SK-N-SH treated with all-trans-retinoic acid at 6 μM for 48 hours (cell line): Measurements from ENCODE around the gene SPON1.

ENCODE experiments used
- ARNTL ChIP-seq: fragments of 450-650 bp; formaldehyde crosslinking; IDR thresholded peaks from 2 replicates; pipeline ENCODE4 v1.5.0; 2020; ENCODE audit warnings: low read depth, mild to moderate bottlenecking, moderate library complexity, borderline replicate concordance
- CREB5 ChIP-seq: fragments of 250-450 bp; sonication (Bioruptor Pico); IDR thresholded peaks from 2 replicates; pipeline ENCODE4 v1.5.1; 2020; ENCODE audit warnings: low read depth, mild to moderate bottlenecking, moderate library complexity
- CSDC2 ChIP-seq: fragments of 250-450 bp; sonication (Bioruptor Pico); IDR thresholded peaks from 2 replicates; pipeline ENCODE4 v1.5.0; 2020; ENCODE audit warnings: mild to moderate bottlenecking, moderate library complexity
- PATZ1 ChIP-seq: fragments of 250-450 bp; sonication (Bioruptor Pico); IDR thresholded peaks from 2 replicates; pipeline ENCODE4 v1.8.0; 2020; ENCODE audit warnings: mild to moderate bottlenecking, moderate library complexity, borderline replicate concordance
- RARB ChIP-seq: fragments of 250-450 bp; sonication (Bioruptor Pico); IDR thresholded peaks from 2 replicates; pipeline ENCODE4 v1.8.0; 2021; ENCODE audit warnings: mild to moderate bottlenecking, moderate library complexity
- SNAI2 ChIP-seq: fragments of 250-450 bp; sonication (Bioruptor Pico); IDR thresholded peaks from 2 replicates; pipeline ENCODE4 v1.5.0; 2020; ENCODE audit warnings: mild to moderate bottlenecking, moderate library complexity
- ZFP3 ChIP-seq: fragments of 250-450 bp; sonication (Bioruptor Pico); IDR thresholded peaks from 2 replicates; pipeline ENCODE4 v1.5.0; 2020; ENCODE audit warnings: mild to moderate bottlenecking, moderate library complexity
- ZFP30 ChIP-seq: fragments of 450-650 bp; formaldehyde crosslinking; IDR thresholded peaks from 2 replicates; pipeline ENCODE4 v1.5.0; 2022; ENCODE audit warnings: mild to moderate bottlenecking, moderate library complexity

- TF ChIP-seq CREB5 (CRISPR knock-in tag): no peak
- no peak for TF ChIP-seq ZFP3 (CRISPR knock-in tag)
- no peak for TF ChIP-seq CSDC2 (CRISPR knock-in tag)
- no peak for TF ChIP-seq RARB (CRISPR knock-in tag)
- TF ChIP-seq SNAI2 (CRISPR knock-in tag): no peak
- no peak for TF ChIP-seq PATZ1 (CRISPR knock-in tag)
- TF ChIP-seq ZFP30 (CRISPR knock-in tag): no peak
- no peak for TF ChIP-seq ARNTL (CRISPR knock-in tag)
Observed at GRCh38 chr11:14230407-14230806, 267.9 kb downstream of the SPON1 start.
